ENCODE measurements around the gene THBD.

THBD gene

GRCh38 chr20:23039136-23039875, 10.2 kb downstream of the THBD start:
- no peaks in the 10 kb centered on the region for H3K36me3 ChIP-seq
- H3K27me3 ChIP-seq, result peaks cover 88% of the 10 kb centered on the region

GRCh38 chr20:23037017-23037481, 12.4 kb downstream of the THBD start:
- no peak for TF ChIP-seq CTCF (IDR thresholded peaks at IDR 0.05)

More at GRCh38 chr20:23039136-23039875, 10.2 kb downstream of the THBD start:
- TF ChIP-seq CTCF (IDR thresholded peaks at IDR 0.05), result no peak
- no peaks in the 10 kb centered on the region for H3K9me3 ChIP-seq
- no peak overlapping the region for H3K4me3 ChIP-seq (ENCODE audit: low read depth in 1 of 2, low read length in 1 of 2)
- H3K27ac ChIP-seq, result no peak overlapping the region
- peaks cover 0 to 2% of the 10 kb centered on the region in 2 experiments for H3K4me1 ChIP-seq (ENCODE audit: control insufficient read depth in 1 of 2, insufficient read depth in 1 of 2, low read depth in 1 of 2, low read length in 1 of 2)

GRCh38 chr20:23036371-23036770, 13.1 kb downstream of the THBD start:
- H3K4me3 ChIP-seq (ENCODE audit: low read depth in 1 of 2, low read length in 1 of 2), result no peak overlapping the region
- H3K4me1 ChIP-seq (ENCODE audit: control insufficient read depth in 1 of 2, insufficient read depth in 1 of 2, low read depth in 1 of 2, low read length in 1 of 2), result peaks cover 8 to 16% of the 10 kb centered on the region in 2 experiments
- no peak for TF ChIP-seq CTCF (IDR thresholded peaks at IDR 0.05)
- H3K27ac ChIP-seq, result no peak overlapping the region
- peaks cover 75% of the 10 kb centered on the region for H3K27me3 ChIP-seq
- H3K36me3 ChIP-seq, result no peaks in the 10 kb centered on the region
- H3K9me3 ChIP-seq, result no peaks in the 10 kb centered on the region

More at GRCh38 chr20:23037017-23037481, 12.4 kb downstream of the THBD start:
- no peak overlapping the region for H3K27ac ChIP-seq
- peaks cover 82% of the 10 kb centered on the region for H3K27me3 ChIP-seq
- H3K9me3 ChIP-seq, result no peaks in the 10 kb centered on the region
- no peak overlapping the region for H3K4me3 ChIP-seq (ENCODE audit: low read depth in 1 of 2, low read length in 1 of 2)
- H3K4me1 ChIP-seq (ENCODE audit: control insufficient read depth in 1 of 2, insufficient read depth in 1 of 2, low read depth in 1 of 2, low read length in 1 of 2), result peaks cover 8 to 16% of the 10 kb centered on the region in 2 experiments
- no peaks in the 10 kb centered on the region for H3K36me3 ChIP-seq

GRCh38 chr20:23035731-23036130, 13.7 kb downstream of the THBD start:
- Histone ChIP-seq H3K4me1 (ENCODE audit: control insufficient read depth in 1 of 2, insufficient read depth in 1 of 2, low read depth in 1 of 2, low read length in 1 of 2) (peaks cover 8 to 16% of the 10 kb centered on the region in 2 experiments), H3K36me3 (no peaks in the 10 kb centered on the region), H3K4me3 (ENCODE audit: low read depth in 1 of 2, low read length in 1 of 2) (no peak overlapping the region), H3K27ac (no peak overlapping the region), H3K9me3 (no peaks in the 10 kb centered on the region), H3K27me3 (peaks cover 71% of the 10 kb centered on the region)
- no peak for TF ChIP-seq CTCF (IDR thresholded peaks at IDR 0.05)

- peaks cover 63% of the 10 kb centered on the region for H3K27me3 ChIP-seq
- no peak within 1 kb of the TSS for H3K4me3 ChIP-seq (ENCODE audit: low read depth in 1 of 2, low read length in 1 of 2)
- peaks cover 8 to 16% of the 10 kb centered on the region in 2 experiments for H3K4me1 ChIP-seq (ENCODE audit: control insufficient read depth in 1 of 2, insufficient read depth in 1 of 2, low read depth in 1 of 2, low read length in 1 of 2)
- TF ChIP-seq CTCF (IDR thresholded peaks at IDR 0.05), result no peak
- no peaks in the 10 kb centered on the region for H3K36me3 ChIP-seq
- no peak within 1 kb of the TSS for H3K27ac ChIP-seq
- H3K9me3 ChIP-seq, result no peaks in the 10 kb centered on the region
Measured at GRCh38 chr20:23034721-23035671, 14.5 kb downstream of the THBD start, which contains the start of gene SSTR4. Gene SSTR4, plus strand, starts transcription at chr20:23035312. Its CDS starts 172 bp downstream, at chr20:23035484.

Measured in neutrophil (primary cell).